HG03521 (cell line): ENCODE data around the gene PLIN3.
A peak's percentile ranks its signal among the peaks of the same experiment; 100 is the strongest.
"Not testable (repeated sequence)": the region's sequence is repeated elsewhere in the genome, so short reads cannot be mapped to it uniquely, and the experiment has no call there.

Experiments
- ATAC-seq: cut with Tn5 transposase; IDR thresholded peaks from one replicate; pipeline ENCODE4 v1.9.1; 2021; ENCODE audit warnings: mild to moderate bottlenecking, moderate library complexity; ENCODE audit not compliant: unreplicated experiment

The PLIN3 gene, protein sequence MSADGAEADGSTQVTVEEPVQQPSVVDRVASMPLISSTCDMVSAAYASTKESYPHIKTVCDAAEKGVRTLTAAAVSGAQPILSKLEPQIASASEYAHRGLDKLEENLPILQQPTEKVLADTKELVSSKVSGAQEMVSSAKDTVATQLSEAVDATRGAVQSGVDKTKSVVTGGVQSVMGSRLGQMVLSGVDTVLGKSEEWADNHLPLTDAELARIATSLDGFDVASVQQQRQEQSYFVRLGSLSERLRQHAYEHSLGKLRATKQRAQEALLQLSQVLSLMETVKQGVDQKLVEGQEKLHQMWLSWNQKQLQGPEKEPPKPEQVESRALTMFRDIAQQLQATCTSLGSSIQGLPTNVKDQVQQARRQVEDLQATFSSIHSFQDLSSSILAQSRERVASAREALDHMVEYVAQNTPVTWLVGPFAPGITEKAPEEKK

DNA sequence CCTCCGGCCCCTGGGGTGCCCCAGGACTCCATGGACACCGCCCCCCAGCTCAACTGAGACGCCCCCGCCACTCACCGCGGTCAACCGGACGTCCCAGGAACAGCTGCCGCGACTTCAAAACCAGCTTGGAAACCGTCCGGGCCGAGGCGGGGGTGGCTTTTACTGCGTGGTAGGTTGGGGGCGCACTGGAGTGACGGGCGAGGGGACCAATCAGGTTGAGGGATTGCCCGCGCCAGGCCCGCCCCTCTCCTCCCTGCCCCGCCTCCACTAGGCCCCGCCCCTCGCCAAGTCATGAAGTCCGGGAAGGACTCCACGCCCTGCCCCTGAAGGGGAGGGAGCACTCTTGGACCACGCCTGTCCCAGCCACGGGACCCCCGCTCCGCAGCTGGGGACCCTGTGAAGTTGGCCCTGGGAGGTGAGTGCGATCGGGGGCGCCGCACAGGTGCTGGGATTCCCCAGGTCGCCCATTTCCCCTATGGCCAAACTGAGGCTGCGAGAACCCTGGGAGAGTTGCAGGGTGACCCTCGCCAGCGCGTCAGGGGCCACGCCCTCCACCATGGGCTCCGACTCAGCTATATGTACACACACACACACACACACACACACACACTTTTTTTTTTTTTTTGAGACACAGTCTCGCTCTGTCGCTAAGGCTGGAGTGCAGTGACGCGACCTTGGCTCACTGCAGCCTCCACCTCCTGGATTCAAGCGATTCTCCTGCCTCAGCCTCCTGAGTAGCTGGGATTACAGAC, at the start of gene PLIN3:
Gene PLIN3 (minus strand): TSS at position 134 of the 752 bp plus-strand sequence. CDS start 6,273 bp downstream, outside the sequence.
- peak; percentile 88 for ATAC-seq

DNA sequence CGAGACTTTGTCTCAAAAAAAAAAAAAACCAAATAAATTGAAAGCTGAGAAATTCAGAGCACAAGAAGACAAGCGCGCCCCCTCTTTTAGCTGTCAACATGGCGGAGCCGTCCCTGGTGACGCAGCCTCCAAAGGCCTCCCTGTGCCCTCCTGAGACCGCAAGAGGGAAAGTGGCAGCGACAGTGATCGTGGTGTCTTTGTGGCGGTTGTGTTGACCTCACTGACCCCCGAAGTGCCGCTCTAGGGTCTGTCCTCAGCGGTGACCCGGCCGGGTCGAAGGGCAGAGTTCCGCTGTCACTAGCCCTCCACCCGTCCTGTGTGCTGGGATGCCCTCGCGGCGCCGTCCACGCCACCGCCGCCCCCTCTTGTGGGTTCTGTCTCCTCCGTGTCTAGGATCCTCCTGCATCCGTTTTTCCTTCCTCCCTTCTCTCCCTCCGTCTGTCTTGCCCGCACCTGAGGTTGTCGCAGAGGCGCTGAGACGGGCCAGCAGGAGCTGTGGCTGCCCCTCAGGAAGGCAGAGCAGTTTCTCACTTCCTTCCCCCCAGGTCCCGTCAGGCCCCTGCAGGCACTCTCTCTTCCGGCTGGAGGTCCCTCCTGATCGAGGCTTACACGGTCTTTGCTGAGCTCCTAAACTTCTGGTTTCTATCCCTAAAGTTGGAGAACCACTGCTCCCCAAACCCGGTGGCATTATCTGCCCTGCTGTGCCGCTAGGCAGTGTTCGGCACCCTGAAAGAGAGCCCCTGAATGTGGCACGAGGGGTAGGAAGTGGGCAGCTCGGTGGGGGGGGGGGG, 49.0 kb upstream of the PLIN3 start:
- ATAC-seq, result no peak

DNA sequence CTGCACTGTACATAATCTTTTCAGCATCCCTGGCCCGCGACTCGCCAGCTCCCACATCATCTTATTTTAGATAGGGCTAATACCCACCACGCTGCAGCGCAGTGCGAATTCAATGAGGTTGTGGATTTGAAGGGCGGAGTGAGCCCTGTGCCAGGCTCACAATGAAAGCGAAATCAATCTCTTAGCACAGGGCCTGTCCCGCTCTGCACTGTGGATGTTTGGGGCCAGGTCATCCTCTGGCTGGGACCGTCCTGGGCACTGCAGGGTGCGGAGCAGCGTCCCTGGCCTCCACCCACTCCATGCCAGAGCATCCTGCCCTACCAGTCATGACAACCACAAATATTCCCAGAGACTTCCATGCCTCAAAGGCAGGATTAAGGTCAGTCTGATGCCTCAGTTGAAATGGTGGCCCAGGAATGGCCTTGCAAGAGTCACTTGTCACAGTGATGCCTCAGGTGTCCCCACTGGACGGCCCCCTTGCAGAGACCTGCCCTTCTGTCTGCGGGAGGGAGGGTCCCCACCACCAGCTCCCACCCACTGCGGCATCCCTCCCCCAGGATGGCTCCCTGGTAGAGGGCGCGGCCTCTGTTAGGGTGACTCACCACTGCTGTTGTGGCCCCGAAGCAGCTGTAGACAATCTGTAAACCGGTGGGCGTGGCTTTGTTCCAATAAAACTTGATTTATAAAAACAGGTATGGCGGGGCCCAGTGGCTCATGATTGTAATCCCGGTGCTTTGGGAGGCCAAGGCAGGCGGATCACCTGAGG, 47.5 kb upstream of the PLIN3 start:
- no peak for ATAC-seq

DNA sequence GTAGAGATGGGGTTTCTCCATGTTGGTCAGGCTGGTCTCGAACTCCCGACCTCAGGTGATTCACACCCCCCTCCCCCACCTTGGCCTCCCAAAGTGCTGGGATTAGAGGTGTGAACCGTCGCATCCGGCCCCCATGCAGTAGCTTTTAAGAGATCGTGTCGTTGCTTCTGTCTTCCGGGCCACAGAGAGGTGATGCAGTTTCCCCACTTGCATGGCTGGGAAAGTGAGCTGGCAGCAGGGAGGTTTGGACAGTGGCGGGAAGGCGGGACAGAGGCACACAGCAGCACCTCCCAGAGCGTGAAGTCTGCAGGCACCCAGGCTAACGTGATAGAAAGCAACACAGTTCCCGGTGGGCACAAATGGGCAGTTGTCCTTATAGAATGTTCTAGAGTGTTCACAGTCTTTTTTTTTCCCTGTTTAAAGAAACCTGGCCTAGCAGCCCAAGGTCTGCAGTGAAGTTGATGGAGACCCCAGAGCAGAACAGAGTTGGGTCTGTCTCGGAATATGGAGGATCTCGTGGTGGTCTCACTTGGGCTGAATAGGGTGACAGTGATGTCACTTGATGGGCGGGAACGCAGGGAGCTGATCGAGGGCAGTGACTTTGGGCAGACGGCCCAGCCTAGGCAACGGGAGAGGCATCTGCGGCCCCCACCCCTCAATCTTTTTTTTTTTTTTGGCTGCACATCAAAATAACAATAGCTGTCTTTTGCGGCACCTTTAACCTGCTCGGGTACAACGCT, 46.7 kb upstream of the PLIN3 start:
- no peak for ATAC-seq

DNA sequence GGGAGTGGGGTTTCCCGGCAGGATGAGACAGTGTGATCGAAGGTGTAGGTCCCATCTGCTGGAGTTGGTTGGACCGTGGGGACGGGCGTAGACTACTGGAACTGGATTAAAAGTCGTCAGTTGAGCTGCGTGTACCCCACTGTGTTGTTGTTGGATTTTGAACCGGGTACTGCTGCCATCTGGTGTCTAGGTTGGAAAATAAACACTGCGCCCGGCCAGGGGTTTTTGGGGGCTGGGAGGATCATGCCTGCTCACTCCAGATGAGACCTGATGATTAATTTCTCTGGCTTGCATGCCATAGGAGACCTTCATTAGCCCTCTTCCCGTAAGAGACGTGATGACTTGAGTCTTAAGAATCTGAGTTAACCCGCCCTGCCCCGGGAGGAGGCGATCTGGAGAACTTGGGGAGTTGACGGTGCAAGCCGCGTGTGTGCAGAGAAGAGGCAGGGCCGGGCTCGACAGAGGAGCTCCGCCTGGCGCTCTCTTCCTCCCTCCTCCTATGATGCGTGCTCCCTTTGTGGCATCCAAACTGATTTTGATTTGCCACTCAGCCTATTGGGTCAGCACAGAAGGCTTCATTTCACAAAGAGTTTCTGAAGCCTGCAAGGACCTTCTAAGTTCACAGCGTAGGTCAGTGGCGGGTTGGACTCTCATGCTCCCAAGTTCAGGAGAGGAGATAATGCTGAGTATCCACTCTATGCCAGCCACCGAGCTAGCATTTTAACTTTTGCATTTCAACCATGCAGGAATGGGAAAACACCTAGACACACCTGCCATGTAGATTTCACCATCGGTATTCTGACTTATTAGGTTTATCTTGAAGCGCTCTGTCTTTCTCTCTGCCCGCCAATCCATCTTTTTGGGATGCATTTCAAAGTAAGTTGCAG, 44.6 kb upstream of the PLIN3 start:
- ATAC-seq, result no peak

DNA sequence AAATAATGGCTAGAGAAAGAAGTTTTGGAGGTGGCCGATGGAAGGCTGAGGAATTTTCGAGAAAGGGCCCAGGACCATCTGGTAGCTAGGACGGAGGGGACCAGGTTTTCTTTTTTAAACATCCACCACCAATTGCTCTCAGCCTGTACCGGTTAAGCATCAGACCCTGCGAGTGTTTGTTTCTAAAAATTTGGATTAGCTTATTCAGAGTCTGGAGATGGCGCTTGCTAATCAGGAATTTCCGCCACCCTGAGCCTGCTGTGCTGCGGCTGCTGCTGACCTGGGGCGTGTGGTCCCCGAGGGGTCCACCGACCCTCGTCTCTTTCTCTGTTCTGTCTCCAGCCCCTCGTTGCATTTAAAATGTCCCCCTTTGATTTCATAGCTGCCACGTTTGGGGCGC, 43.8 kb upstream of the PLIN3 start:
- ATAC-seq, result no peak

DNA sequence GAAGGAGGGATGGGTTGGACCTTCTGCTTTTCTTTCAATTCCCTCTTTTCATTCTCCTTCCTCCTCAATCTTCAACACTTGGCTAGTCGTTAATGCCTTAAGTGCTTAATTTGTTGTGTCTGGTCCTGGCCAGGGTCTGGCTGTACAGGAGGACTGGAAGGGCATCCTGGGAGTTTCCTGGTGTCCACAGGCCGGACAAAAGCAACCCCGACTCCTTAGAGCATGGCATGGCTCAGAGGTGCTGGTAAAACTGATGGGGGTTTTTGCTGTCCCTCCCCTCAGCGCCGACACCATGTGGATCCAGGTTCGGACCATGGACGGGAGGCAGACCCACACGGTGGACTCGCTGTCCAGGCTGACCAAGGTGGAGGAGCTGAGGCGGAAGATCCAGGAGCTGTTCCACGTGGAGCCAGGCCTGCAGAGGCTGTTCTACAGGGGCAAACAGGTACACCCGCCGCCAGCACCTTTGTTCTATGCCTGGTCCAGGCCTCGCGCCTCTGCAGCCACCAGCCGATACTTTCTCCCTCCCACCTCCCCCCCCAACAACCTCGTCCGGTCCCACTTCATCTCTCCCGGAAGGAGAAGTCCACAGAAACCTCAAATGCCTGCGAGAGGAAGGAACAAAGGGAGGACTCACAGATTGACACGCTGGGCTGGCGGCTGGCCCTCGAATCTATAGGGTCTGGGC, 43.3 kb upstream of the PLIN3 start:
- no peak for ATAC-seq

DNA sequence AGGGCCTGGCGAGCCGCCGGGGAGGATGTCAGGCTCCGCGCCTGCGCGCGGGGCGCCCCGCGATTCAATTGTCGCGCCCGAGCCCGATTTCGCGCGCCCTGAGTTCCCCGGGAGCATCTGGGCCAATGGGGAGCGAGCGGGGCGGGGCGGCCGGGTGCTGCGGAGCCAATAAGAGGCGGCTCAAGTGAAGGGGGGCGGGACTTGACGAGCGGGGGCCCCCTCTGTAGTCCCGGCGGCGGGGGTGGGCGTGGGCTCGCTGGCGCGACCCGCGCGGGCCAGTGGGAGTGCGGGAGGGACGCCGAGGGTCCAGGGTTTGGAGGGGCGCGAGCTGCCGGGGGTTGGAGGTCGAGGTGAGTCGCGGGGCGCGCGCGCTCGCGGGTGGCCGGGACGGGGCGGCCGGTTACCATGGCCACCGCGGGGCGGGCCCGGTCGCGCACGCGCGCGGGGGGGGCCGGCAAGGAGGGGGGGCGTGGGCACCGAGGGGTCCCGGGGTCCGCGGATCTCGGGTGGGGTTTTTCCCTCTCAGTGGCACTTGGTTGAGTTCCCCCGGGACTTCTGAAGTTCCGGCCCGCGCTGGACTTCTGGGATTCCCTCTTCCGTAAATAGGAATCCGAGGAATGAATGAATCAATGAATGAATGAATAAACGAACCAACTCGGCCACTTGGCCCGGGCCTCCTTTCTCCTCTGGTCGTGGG, 42.6 kb upstream of the PLIN3 start:
- peak; percentile 77 for ATAC-seq

DNA sequence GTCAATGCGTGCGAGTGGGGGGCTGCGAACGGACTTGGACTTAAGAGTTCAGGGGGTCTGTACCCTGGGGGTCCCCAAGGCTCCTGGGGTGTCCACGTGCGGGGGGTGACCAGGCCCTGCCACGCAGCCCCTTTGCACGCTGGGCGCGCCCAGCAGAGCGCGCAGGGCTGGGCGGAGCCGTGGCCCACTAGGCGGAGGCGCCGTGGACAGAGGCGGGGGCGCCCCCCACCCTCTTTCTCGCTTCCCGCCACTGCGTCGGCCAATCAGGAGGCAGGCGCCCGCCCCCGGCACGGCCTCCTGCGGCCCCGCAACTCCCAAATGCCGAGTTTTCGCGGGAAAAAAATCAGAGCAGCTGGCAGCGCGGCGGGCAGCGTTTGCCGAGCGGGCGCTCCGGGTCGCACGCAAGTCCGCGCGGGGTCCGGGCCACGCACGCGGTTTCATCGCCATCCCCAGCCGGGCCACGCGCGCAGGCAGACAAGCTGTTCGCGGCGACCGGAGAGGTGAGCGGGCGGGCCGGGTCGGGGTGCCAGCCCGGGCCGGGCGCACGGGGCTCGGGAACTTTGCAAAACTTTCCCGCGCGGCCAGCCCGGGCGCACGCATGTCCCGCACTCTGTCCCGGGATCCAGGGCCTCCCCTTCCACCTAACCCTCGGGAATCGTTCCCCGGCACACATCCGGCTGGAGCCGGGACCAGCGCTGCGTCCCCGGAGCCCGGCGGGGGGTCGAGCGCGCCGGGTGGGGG, 41.9 kb upstream of the PLIN3 start, which contains the start of gene UHRF1:
Gene UHRF1 (plus strand): TSS at position 346 of the 741 bp plus-strand sequence. CDS start 1,385 bp downstream, outside the sequence.
- ATAC-seq, result peak; percentile 4

DNA sequence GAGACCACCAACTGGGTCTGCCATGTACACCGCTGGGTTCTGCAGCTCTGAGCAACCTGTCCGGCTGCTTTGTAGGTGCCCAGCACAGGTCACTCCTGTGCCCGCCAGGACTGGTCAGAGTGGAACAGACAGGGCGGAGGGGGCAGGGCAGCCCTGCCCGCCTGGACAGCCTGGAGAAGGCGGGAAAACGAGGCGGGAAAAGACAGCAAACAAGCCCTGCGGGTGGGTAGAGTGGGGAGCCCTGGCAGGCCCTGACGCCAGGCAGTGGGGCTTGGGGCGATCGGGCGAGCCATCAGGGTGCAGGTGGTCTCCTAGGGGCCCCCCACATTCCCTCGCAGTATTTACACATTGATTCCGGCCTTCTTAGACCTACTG, 41.3 kb upstream of the PLIN3 start:
- no peak for ATAC-seq

DNA sequence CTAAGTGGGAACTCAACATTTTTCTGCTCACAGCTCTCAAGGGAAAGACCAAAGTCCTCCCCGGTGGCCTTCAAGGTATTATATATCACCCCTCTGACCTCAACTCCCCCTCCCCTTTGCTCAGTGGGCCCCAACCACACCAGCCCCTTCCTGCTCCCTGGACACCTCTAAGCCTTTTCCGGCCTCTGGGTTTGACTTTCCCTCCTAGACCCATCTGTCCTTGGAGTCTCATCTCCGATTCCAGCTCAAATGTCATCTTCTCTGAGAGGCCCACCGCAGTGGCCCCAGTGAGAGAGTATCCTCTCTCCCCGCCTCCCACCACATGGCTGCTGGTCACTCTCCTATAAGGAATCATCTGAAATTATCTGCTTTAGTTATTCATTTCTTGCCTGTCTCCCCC, 40.9 kb upstream of the PLIN3 start:
- no peak for ATAC-seq

DNA sequence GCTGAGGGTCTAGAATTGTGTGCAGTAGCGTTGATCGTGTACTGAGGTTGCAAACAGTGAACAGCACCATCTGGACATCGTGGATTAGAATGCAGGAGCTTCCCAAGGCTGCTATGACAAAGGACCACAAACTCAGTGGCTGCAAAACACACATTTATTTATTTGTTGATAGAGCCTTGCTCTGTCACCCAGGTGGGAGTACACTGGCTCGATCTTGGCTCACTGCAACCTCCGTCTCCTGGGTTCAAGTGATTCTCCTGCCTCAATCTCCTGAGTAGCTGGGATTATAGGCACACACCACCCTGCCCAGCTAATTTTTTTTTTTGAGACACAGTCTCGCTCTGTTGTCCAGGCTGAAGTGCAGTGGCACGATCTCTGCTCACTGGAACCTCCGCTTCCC, 39.5 kb upstream of the PLIN3 start:
- no peak for ATAC-seq

DNA sequence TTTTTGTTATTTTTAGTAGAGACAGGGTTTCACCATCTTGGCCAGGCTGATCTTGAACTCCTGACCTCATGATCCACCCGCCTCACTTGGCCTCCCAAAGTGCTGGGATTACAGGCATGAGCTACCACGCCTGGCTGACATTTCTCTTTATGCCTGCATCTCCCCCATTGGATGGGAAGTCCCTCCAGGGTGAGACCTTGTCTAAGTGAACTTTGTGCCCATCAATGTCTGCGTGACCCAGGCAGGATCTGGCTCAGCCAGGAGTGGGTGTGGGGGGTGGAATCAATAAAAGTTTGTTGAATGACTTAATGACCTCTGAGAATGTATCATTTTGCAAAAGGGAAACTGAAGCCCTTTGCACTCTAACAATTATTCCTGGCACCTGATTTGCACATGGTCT, 37.0 kb upstream of the PLIN3 start:
- no peak for ATAC-seq

DNA sequence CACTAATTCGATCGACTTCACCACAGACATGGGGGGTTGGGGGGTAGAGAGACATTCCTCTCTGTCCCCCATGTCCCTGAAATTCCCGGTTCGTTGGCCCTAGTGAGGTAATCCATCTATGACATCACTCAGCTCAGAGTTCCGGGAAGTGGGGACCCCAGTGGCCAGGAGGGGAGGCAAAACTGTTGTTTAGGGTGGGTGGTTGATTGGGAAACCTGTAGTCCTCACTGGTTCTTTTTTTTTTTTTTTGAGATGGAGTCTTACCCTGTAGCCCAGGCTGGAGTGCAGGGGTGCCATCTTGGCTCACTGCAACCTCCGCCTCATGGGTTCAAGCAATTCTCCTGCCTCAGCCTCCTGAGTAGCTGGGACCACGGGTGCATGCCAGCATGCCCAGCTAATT, 35.3 kb upstream of the PLIN3 start, which contains the start of gene ARRDC5:
Gene ARRDC5 (minus strand): TSS at position 101 of the 400 bp plus-strand sequence. CDS start 71 bp downstream, at position 30.
- no peak for ATAC-seq

DNA sequence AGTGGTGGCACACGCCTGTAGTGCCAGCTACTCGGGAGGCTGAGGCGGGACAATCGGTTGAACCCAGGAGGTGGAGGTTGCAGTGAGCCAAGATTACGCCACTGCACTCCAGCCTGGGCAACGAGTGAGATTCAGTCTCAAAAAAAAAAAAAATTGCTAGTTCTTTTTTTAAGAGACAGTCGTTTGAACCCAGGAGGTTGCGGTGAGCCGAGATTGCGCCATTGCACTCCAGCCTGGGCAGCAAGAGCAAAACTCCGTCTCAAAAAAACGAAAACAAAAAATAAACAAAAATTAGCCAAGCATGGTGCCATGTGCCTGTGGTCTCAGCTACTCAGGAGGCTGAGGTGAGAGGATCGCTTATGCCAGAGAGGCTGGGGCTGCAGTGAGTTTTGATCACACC, 33.4 kb upstream of the PLIN3 start:
- ATAC-seq, result not testable (repeated sequence)

DNA sequence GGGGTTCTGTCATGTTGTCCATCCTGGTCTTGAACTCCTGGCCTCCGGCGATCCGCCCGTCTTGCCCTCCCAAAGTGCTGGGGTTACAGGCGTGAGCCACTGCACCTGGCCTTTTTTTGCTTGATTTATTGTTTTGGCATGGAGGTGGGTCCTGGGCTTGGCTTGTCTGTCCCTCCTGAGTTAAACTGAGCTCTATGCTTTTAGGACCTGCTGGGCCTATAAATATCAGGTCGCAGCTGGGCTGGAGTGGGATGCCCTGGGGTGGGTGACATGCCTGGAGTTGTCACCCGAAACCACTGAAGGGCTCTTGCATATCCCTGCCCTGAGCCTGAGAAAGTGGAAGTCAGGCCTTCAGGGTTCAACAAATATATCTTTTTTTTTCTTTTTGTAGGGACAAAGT, 29.7 kb upstream of the PLIN3 start:
- no peak for ATAC-seq

DNA sequence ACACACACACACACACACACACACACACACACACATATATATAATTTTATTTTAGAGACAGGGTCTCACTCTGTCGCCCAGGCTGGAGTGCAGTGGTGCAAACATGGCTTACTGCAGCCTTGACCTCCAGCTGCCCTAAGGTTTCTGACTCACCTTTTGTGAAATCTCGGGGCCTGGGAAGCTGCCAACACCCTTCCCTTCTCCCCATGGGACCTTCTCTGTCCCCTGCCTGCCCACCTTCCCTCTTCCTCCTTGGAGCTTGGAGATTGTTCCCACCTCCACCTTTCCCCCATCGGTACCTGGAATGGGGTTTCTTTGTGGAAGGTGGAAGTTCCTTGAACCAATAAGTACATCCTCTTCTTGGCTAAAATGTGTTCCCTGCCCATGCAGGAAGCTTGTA, 28.9 kb upstream of the PLIN3 start:
- ATAC-seq, result no peak
